GM18499 (cell line): Measurements from ENCODE around the gene EPN2.

Experiments used
- ATAC-seq: cut with Tn5 transposase; IDR thresholded peaks from one replicate; pipeline ENCODE4 v1.9.1; 2021; ENCODE audit warnings: moderate number of reproducible peaks; ENCODE audit not compliant: insufficient read depth, unreplicated experiment

Gene EPN2

DNA sequence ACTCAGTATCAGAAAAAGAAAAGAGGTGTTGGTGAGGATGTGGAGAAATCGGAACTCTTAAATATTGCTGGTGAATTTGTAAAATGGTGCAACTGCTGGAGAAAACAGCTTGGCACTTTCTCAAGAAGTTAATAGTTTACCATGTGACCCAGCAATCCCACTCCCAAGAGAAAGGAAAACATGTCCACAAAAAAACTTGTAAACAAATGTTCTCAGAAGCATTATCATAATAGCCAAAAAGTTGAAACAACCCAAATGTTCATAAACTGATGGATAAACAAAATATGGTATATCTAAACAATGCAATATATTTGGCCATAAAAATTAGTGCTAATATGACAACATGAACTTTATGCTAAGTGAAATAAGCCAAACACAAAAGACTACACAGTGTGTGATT is 138.6 kb downstream of the EPN2 start:
- no peak for ATAC-seq

DNA sequence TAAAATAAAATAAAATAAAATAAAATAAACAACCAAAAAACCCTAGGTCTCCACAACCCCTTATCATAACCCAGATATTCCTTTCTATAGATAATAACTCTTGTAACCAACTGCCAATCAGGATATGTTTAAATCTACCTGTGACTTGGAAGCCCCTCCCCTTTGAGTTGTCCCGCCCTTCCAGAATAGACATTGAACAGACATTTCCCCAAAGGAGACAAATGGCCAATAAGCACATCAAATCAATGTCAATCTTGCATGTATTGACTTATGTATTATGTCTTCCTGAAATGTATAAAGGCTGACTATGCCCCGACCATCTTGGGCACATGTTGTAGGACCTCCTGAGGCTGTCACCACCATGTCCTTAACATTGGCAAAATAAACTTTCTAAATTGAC is 139.6 kb downstream of the EPN2 start:
- no peak for ATAC-seq

- ATAC-seq = peak; percentile 79
Measured at GRCh38 chr17:19377602-19378415, 140.6 kb downstream of the EPN2 start.

- no peak for ATAC-seq
Measured at GRCh38 chr17:19378416-19379360, 141.5 kb downstream of the EPN2 start, which contains the start of gene MAPK7. MAPK7 (plus strand) TSS chr17:19378498; CDS start chr17:19378901, 403 bp downstream.

DNA sequence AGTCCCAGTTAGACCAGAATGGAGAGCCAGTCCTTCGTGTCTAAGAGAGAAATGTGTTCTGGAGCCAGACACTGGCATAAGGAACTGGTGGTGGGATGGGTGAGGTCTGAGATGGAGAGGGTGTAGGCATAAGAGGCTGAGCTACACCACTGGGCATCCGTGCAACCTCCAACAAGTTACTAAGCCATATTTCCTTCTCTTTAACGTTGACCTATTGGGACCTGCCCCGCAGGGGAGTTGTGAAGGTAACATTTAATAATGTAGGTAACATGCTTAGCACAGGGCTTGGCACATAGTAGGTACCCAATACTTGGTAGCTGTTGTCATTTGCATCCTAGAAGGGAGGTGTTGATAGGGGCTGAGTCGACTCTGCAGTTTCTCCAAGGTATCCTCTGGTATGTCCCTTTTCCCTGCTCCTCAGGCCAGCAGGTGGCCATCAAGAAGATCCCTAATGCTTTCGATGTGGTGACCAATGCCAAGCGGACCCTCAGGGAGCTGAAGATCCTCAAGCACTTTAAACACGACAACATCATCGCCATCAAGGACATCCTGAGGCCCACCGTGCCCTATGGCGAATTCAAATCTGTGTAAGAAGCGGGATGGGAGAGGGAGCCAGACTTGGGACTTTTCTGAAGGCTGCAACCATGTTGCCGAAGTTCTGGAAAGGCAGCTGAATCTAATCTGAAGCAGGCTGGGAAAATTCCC is 142.3 kb downstream of the EPN2 start:
- ATAC-seq = no peak

DNA sequence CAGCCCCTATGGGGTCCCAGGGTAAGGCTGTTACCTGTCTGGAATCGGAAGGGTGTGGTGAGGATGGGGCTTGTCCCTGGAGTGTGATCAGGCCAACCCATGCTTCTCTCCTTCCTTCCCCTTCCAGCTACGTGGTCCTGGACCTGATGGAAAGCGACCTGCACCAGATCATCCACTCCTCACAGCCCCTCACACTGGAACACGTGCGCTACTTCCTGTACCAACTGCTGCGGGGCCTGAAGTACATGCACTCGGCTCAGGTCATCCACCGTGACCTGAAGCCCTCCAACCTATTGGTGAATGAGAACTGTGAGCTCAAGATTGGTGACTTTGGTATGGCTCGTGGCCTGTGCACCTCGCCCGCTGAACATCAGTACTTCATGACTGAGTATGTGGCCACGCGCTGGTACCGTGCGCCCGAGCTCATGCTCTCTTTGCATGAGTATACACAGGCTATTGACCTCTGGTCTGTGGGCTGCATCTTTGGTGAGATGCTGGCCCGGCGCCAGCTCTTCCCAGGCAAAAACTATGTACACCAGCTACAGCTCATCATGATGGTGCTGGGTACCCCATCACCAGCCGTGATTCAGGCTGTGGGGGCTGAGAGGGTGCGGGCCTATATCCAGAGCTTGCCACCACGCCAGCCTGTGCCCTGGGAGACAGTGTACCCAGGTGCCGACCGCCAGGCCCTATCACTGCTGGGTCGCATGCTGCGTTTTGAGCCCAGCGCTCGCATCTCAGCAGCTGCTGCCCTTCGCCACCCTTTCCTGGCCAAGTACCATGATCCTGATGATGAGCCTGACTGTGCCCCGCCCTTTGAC is 143.5 kb downstream of the EPN2 start:
- no peak for ATAC-seq

- no peak for ATAC-seq
Measured at GRCh38 chr17:19381361-19381740, 144.2 kb downstream of the EPN2 start.

GRCh38 chr17:19381741-19382444 is 144.7 kb downstream of the EPN2 start:
- no peak for ATAC-seq

GRCh38 chr17:19382531-19383444 is 145.6 kb downstream of the EPN2 start:
- ATAC-seq = no peak

DNA sequence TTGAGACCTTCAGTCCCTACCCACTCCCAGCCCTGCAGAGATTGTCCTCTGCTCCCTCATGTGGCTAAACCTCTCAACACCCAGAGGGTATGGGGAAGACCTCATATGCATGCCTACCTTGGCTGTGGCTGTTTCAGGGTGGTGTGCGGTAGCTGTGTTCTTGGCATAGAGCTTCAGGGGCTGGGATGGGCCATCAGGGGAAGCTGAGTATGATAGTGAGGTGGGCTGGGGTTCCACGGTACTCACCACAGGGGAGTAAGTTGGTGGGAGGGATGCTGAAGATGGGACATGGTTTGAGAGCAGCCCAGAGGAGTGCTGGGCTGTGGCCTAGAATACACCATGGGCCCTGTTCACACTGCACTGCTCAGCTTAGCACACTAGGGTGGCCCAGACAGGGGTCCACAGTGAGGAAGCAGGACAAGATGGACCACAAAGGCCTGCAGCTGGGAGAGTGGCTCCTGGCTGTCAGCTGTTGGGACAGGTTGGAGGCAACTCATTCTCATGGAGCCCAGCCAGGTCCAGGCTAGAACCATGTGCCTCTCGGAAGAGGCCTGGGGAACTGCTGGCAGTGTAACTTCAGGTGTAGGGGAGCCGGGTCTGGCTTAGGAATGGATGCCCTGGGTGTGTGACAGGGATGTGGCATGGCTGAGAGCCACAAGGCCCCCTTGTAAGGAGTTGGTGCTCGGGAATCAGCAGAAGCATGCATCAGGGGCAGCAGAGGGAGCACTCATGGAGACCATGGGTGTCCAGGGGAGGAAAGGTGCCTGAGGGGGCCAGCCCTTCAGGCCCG is 146.7 kb downstream of the EPN2 start:
- no peak for ATAC-seq

DNA sequence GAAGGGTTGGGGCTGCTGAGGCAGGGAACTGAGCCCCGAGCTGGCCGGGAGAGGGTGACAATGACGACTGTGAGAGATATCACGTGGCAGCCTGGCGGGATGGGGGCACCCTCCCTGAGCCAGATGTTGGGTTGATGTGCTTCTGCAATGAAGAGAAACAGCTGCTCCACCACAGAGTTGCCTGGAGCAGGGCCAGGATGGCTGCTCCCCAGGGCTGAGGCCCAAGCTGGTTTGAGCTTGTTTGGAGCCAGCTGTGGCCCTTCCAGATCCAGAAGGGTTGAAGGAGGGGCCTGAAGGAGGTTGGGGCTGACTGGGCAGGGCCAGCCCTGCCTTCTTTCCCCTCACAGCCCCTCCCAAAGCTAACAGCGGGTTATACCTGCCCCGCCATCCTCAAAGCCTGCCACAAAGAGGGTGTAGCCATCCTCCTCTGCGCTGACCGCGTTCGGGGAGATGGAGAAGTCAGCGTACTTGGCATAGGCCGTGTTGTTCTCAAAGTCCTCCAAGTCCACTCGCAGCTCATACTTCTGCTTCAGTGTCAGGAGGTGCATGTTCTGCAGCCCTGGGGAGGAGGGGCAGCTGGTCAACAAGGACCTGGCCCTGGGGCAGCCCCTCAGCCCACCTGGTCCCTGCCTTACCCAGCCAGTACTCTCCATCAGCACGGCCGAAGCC is 147.7 kb downstream of the EPN2 start:
- ATAC-seq = no peak

- no peak for ATAC-seq
Measured at GRCh38 chr17:19385521-19385983, 148.4 kb downstream of the EPN2 start.
